ENCODE results near the gene ERCC8. TPM values are rescaled to one million over a fixed set of nuclear protein-coding genes. Genes with fewer than 3 reads are reported as not detected.

Gene ERCC8
- total RNA-seq, 4 donors from 2014 or later = 5.2 to 17.9 (median 16.1) TPM

DNA sequence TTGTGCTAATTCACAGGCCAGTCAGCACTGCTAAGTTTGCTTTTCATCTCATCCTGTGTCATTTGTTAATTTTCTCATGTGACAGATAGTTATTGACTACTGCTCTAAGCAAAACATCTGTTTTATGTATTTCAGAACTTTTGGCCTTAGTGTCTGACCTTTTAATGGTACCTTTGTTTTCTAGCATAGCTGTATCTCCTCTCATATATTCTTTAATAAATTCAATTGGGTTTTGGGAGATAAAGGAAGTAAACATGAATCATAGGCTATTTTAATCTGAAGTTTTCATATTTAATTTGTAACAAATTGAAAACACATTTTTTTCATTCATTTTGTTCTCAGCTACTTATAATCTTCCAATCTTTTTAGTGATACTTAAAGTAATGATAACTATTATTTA, 13.2 kb upstream of the ERCC8 start:
- TF ChIP-seq POLR2AphosphoS5 (IDR thresholded peaks at IDR 0.05) (no peak), POLR2A (IDR thresholded peaks at IDR 0.05; ENCODE audit: low read depth) (no peak), EP300 (IDR thresholded peaks at IDR 0.05) (no peak)
- TF ChIP-seq, protein P1, sequence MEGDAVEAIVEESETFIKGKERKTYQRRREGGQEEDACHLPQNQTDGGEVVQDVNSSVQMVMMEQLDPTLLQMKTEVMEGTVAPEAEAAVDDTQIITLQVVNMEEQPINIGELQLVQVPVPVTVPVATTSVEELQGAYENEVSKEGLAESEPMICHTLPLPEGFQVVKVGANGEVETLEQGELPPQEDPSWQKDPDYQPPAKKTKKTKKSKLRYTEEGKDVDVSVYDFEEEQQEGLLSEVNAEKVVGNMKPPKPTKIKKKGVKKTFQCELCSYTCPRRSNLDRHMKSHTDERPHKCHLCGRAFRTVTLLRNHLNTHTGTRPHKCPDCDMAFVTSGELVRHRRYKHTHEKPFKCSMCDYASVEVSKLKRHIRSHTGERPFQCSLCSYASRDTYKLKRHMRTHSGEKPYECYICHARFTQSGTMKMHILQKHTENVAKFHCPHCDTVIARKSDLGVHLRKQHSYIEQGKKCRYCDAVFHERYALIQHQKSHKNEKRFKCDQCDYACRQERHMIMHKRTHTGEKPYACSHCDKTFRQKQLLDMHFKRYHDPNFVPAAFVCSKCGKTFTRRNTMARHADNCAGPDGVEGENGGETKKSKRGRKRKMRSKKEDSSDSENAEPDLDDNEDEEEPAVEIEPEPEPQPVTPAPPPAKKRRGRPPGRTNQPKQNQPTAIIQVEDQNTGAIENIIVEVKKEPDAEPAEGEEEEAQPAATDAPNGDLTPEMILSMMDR (IDR thresholded peaks at IDR 0.05) = no peak
- Histone ChIP-seq H3K27me3 (no peaks in the 10 kb centered on the region), H3K27ac (replicated peaks in 1 of 4) (no peak overlapping the region), H3K36me3 (no peaks in the 10 kb centered on the region), H3K4me3 (no peak overlapping the region), H3K4me1 (peaks cover 0 to 5% (median 0%) of the 10 kb centered on the region in 4 donors), H3K9me3 (peaks cover 0 to 6% (median 0%) of the 10 kb centered on the region in 4 donors)
- intact Hi-C loops (cut with DNase I) = loop anchor here (5.0 kb wide), 1 partner anchor 204 kb away; the partner anchor contains the start of gene SMIM15
- no peak for DNase-seq (ENCODE audit: extremely low spot score)

DNA sequence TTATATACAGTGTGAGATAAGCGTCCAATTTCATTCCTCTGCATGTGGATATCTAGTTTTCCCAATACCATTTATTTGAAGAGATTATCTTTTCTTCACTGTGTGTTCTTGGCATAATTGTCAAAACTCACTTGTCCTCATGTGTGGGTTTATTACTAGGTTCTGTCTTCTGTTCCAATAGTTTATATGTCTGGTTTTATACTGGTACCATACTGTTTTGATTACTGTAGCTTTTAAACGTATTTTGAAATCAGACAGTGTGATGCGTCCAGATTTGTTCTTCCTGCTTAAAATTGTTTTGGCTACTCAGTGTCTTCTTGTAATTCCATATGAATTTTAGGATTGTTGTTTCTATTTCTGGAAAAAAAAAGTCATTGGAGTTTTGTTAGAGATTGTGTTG, 10.4 kb upstream of the ERCC8 start:
- intact Hi-C loops (cut with DNase I) = loop anchor here (5.0 kb wide), 1 partner anchor 207 kb away; the partner anchor contains the start of gene SMIM15
- H3K4me3 ChIP-seq = no peak overlapping the region

DNA sequence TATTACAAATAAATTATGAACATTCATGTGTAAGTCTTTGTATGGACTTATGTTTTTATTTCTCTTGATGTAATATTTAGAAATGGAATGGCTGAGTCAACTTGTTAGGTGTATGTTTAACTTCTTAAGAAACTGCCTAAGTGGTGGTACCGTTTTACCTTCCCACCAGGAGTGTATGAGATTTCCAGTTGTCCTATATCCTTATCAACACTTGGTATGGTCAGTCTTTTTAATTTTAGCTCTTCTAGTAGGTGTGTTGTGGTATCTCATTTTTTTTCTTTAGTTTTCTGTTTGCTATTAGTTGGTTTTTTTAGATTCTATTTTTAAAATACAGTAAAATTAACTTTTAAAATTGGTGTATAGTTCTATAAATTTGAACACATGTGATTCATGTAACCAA, 3.9 kb upstream of the ERCC8 start:
- Histone ChIP-seq H3K9me3 (no peaks in the 10 kb centered on the region), H3K4me1 (peaks cover 16 to 23% (median 20%) of the 10 kb centered on the region in 4 donors), H3K4me3 (no peak overlapping the region), H3K27me3 (no peaks in the 10 kb centered on the region), H3K27ac (replicated peaks in 1 of 4) (no peak overlapping the region), H3K36me3 (no peaks in the 10 kb centered on the region)
- intact Hi-C loops (cut with DNase I) = loop anchor here (10.0 kb wide), 1 partner anchor 386 kb away; the partner anchor contains the start of gene ZSWIM6
- 94% methylated on average over 1 of the region's 1 CpG for WGBS
- no peak for TF ChIP-seq EP300 (IDR thresholded peaks at IDR 0.05)
- TF ChIP-seq, protein P1 (IDR thresholded peaks at IDR 0.05) = no peak
- TF ChIP-seq POLR2AphosphoS5 (IDR thresholded peaks at IDR 0.05) = no peak
- TF ChIP-seq POLR2A (IDR thresholded peaks at IDR 0.05; ENCODE audit: low read depth) = no peak
- DNase-seq (ENCODE audit: extremely low spot score) = no peak

More for the DNA sequence above, 10.4 kb upstream of the ERCC8 start:
- no peak for DNase-seq (ENCODE audit: extremely low spot score)
- 94% methylated on average over 3 of the region's 3 CpGs for WGBS
- TF ChIP-seq POLR2AphosphoS5 (IDR thresholded peaks at IDR 0.05) (no peak), POLR2A (IDR thresholded peaks at IDR 0.05; ENCODE audit: low read depth) (no peak), EP300 (IDR thresholded peaks at IDR 0.05) (no peak)
- TF ChIP-seq, protein P1 (IDR thresholded peaks at IDR 0.05) = no peak
- Histone ChIP-seq H3K36me3 (no peaks in the 10 kb centered on the region), H3K4me1 (peaks cover 0 to 5% (median 0%) of the 10 kb centered on the region in 4 donors), H3K27ac (replicated peaks in 1 of 4) (no peak overlapping the region), H3K9me3 (peaks cover 0 to 6% (median 0%) of the 10 kb centered on the region in 4 donors), H3K27me3 (no peaks in the 10 kb centered on the region)

DNA sequence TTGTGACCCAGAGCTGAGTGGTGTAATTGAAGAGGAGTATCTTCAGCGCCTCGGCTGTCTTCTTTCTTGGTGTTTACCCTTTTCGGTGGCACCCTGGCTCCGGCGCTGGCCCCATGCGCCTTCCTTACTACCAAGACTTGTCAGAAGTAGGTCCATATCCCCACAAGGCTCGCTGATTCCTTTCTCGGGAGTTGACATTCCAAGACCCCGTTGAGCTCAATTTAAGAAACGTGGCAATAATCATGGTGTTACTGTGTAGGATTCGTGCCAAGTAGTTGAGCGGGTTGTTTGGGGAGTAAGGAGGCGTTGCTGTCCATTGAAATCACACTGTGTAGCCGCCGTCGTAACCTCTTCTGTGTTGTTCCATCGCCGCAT, 930 bp upstream of the ERCC8 start:
- 0% methylated on average over 14 of the region's 18 CpGs for WGBS
- Histone ChIP-seq H3K4me1 (peaks cover 17 to 28% (median 25%) of the 10 kb centered on the region in 4 donors), H3K9me3 (no peaks in the 10 kb centered on the region), H3K27ac (replicated peaks in 1 of 4) (peak overlapping the region; percentile 82 to 90 (median 84)), H3K36me3 (no peaks in the 10 kb centered on the region), H3K4me3 (peak overlapping the region; percentile 69 to 81 (median 76)), H3K27me3 (no peaks in the 10 kb centered on the region)
- intact Hi-C loops (cut with DNase I) = loop anchor here (10.0 kb wide), 1 partner anchor 389 kb away; the partner anchor contains the start of gene ZSWIM6
- TF ChIP-seq POLR2A (IDR thresholded peaks at IDR 0.05; ENCODE audit: low read depth) (no peak), POLR2AphosphoS5 (IDR thresholded peaks at IDR 0.05) (no peak), EP300 (IDR thresholded peaks at IDR 0.05) (no peak)
- TF ChIP-seq, protein P1 (IDR thresholded peaks at IDR 0.05) = no peak
- DNase-seq (ENCODE audit: extremely low spot score) = peak; percentile 92

DNA sequence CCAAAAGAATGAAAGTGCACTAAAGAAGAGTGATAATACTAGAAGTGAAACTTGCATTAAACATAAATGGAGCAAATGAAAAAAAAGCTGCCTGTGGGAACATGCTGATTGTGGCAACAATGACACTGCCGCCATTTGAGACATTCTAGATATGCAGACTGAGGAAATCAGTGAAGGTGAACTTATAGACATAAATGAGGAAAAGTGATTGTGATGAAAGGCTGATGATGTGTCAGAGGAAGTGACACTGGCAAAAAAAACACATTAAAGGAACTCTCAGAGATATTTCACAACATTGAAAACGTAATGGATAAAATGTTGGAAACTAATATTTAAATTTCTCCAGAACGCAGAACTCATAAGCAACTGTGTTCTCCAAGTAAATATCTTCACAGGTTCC, 1.2 kb downstream of the ERCC8 start:
- intact Hi-C loops (cut with DNase I) = loop anchor here (10.0 kb wide), 1 partner anchor 391 kb away; the partner anchor contains the start of gene ZSWIM6
- TF ChIP-seq POLR2A (IDR thresholded peaks at IDR 0.05; ENCODE audit: low read depth) = no peak
- no peak for TF ChIP-seq POLR2AphosphoS5 (IDR thresholded peaks at IDR 0.05)
- TF ChIP-seq, protein P1 (IDR thresholded peaks at IDR 0.05) = no peak
- no peak for TF ChIP-seq EP300 (IDR thresholded peaks at IDR 0.05)
- Histone ChIP-seq H3K4me1 (peaks cover 17 to 28% (median 25%) of the 10 kb centered on the region in 4 donors), H3K4me3 (no peak overlapping the region), H3K36me3 (peaks cover 0 to 4% (median 0%) of the 10 kb centered on the region in 4 donors), H3K27me3 (no peaks in the 10 kb centered on the region), H3K27ac (replicated peaks in 1 of 4) (no peak overlapping the region), H3K9me3 (no peaks in the 10 kb centered on the region)
- WGBS = 74% methylated on average over 3 of the region's 3 CpGs
- no peak for DNase-seq (ENCODE audit: extremely low spot score)

Data from esophagus muscularis mucosa (tissue), 4 donors.